SK-N-SH treated with all-trans-retinoic acid at 6 μM for 48 hours (cell line): ENCODE measurements around the gene TOPAZ1.

Source experiments
- ATAC-seq: fragments of 200-7000 bp; cut with Tn5 transposase; 3 replicates; pipeline ENCODE4 v1.9.1; 2020; ENCODE audit warnings: mild to moderate bottlenecking, moderate library complexity
- ARNTL ChIP-seq: fragments of 450-650 bp; formaldehyde crosslinking; IDR thresholded peaks from 2 replicates; pipeline ENCODE4 v1.5.0; 2020; ENCODE audit warnings: low read depth, mild to moderate bottlenecking, moderate library complexity, borderline replicate concordance
- BACH2 ChIP-seq: fragments of 250-450 bp; sonication (Bioruptor Pico); IDR thresholded peaks from 2 replicates; pipeline ENCODE4 v1.9.0; 2021; ENCODE audit warnings: mild to moderate bottlenecking, borderline replicate concordance
- CREB5 ChIP-seq: fragments of 250-450 bp; sonication (Bioruptor Pico); IDR thresholded peaks from 2 replicates; pipeline ENCODE4 v1.5.1; 2020; ENCODE audit warnings: low read depth, mild to moderate bottlenecking, moderate library complexity
- CSDC2 ChIP-seq: fragments of 250-450 bp; sonication (Bioruptor Pico); IDR thresholded peaks from 2 replicates; pipeline ENCODE4 v1.5.0; 2020; ENCODE audit warnings: mild to moderate bottlenecking, moderate library complexity
- ESRRG ChIP-seq: fragments of 250-450 bp; sonication (Bioruptor Pico); IDR thresholded peaks from 2 replicates; pipeline ENCODE4 v1.6.1; 2021; ENCODE audit warnings: mild to moderate bottlenecking
- ISL1 ChIP-seq: fragments of 250-450 bp; sonication (Bioruptor Pico); IDR thresholded peaks from 2 replicates; pipeline ENCODE4 v2.1.2; 2022; ENCODE audit warnings: mild to moderate bottlenecking, moderate library complexity
- OSR1 ChIP-seq: fragments of 250-450 bp; sonication (Bioruptor Pico); IDR thresholded peaks from 2 replicates; pipeline ENCODE4 v1.8.0; 2022; ENCODE audit warnings: moderate library complexity, mild to moderate bottlenecking, inconsistent platforms
- PATZ1 ChIP-seq: fragments of 250-450 bp; sonication (Bioruptor Pico); IDR thresholded peaks from 2 replicates; pipeline ENCODE4 v1.8.0; 2020; ENCODE audit warnings: mild to moderate bottlenecking, moderate library complexity, borderline replicate concordance
- PPARA ChIP-seq: fragments of 250-450 bp; sonication (Bioruptor Pico); IDR thresholded peaks from 2 replicates; pipeline ENCODE4 v1.5.0; 2020; ENCODE audit warnings: mild to moderate bottlenecking, borderline replicate concordance
- RARB ChIP-seq: fragments of 250-450 bp; sonication (Bioruptor Pico); IDR thresholded peaks from 2 replicates; pipeline ENCODE4 v1.8.0; 2021; ENCODE audit warnings: mild to moderate bottlenecking, moderate library complexity
- SNAI2 ChIP-seq: fragments of 250-450 bp; sonication (Bioruptor Pico); IDR thresholded peaks from 2 replicates; pipeline ENCODE4 v1.5.0; 2020; ENCODE audit warnings: mild to moderate bottlenecking, moderate library complexity
- TCF4 ChIP-seq: fragments of 250-450 bp; sonication (Bioruptor Pico); IDR thresholded peaks from 2 replicates; pipeline ENCODE4 v1.8.0; 2021; ENCODE audit warnings: mild to moderate bottlenecking, moderate library complexity, borderline replicate concordance
- TOX ChIP-seq: fragments of 250-450 bp; sonication (Bioruptor Pico); IDR thresholded peaks from 2 replicates; pipeline ENCODE4 v1.8.0; 2021; ENCODE audit warnings: mild to moderate bottlenecking, moderate library complexity, borderline replicate concordance
- ZC3H10 ChIP-seq: fragments of 250-450 bp; sonication (Bioruptor Pico); IDR thresholded peaks from 2 replicates; pipeline ENCODE4 v1.5.1; 2021; ENCODE audit warnings: mild to moderate bottlenecking, moderate library complexity
- ZFP3 ChIP-seq: fragments of 250-450 bp; sonication (Bioruptor Pico); IDR thresholded peaks from 2 replicates; pipeline ENCODE4 v1.5.0; 2020; ENCODE audit warnings: mild to moderate bottlenecking, moderate library complexity
- ZFP30 ChIP-seq: fragments of 450-650 bp; formaldehyde crosslinking; IDR thresholded peaks from 2 replicates; pipeline ENCODE4 v1.5.0; 2022; ENCODE audit warnings: mild to moderate bottlenecking, moderate library complexity
- ZNF565 ChIP-seq: fragments of 450-650 bp; formaldehyde crosslinking; conservative IDR thresholded peaks from 2 replicates; pipeline ENCODE4 v1.5.0; 2020; ENCODE audit warnings: low read depth, mild to moderate bottlenecking, moderate library complexity
- ZNF70 ChIP-seq: fragments of 450-650 bp; formaldehyde crosslinking; IDR thresholded peaks from 2 replicates; pipeline ENCODE4 v1.5.0; 2020; ENCODE audit warnings: mild to moderate bottlenecking, moderate library complexity
- ZNF8 ChIP-seq: fragments of 450-650 bp; formaldehyde crosslinking; IDR thresholded peaks from 2 replicates; pipeline ENCODE4 v1.5.0; 2020; ENCODE audit warnings: mild to moderate bottlenecking, moderate library complexity
- TF ChIP-seq, protein P1 (sequence below): fragments of 250-450 bp; sonication (Bioruptor Pico); IDR thresholded peaks from 2 replicates; pipeline ENCODE4 v1.5.1; 2021; ENCODE audit warnings: mild to moderate bottlenecking, moderate library complexity

TOPAZ1 gene

DNA sequence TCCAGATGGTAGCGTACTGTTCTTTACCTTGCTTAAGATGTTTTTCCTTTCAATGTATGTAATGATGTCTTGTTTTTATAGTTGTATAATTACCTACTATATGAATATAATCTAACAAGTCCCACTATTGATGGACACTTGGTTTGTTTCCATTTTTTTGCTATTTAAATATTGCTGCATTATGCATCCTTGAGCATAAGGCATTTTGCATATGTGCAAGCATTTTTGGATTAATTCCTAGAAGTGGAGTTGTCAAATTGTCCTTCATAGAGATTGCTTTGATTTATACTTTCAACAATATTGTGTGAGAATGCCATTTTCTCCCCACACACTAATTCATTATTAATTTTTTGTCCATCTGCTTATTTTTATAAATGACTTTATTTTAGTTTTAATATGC, 17.7 kb downstream of the TOPAZ1 start (continued):
- TF ChIP-seq ARNTL (CRISPR knock-in tag) (no peak), OSR1 (CRISPR knock-in tag) (no peak), ISL1 (no peak)

DNA sequence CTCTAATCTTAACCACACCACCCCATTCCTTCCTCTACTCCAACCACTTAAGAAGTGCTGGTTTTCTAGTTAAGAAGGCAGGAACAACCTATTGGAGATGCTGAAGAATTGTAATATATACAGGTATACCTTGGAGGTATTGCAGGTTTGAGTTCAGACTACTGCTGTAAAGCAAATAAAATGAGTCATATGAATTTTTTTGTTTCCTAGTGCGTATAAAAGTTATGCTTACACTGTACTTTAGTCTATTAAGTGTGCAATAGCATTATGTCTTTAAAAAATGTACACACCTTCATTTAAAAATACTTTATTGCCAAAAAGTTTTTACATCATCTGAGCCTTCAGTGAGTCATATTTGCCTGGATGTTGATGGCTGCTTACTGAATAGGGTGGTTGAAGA, 22.5 kb downstream of the TOPAZ1 start:
- no peak for ATAC-seq
- TF ChIP-seq RARB (CRISPR knock-in tag) = no peak
- no peak for TF ChIP-seq ZNF565 (CRISPR knock-in tag)
- no peak for TF ChIP-seq CSDC2 (CRISPR knock-in tag)
- no peak for TF ChIP-seq ZC3H10
- no peak for TF ChIP-seq ZNF8

DNA sequence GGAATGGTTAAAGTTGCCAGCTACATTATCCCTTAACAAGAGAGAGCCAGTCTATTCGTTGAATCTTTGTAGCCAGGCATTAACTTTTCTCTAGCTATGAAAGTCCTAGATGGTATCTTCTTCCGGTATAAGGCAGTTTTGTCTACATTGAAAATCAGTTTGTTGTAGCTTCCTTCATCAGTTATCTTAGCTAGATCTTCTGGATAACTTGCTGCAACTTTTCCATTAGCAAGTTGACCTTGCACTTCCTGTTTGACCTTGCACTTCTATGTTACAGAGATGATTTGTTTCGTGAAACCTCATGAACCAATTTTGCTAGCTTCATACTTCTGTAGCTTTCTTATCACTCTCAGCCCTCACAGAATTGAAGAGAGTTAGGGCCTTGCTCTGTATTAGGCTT, 24.1 kb downstream of the TOPAZ1 start:
- no peak for ATAC-seq
- no peak for TF ChIP-seq ISL1
- TF ChIP-seq TOX (CRISPR knock-in tag) = no peak
- TF ChIP-seq TCF4 (CRISPR knock-in tag) = no peak
- no peak for TF ChIP-seq PATZ1 (CRISPR knock-in tag)
- no peak for TF ChIP-seq ESRRG
- no peak for TF ChIP-seq RARB (CRISPR knock-in tag)
- TF ChIP-seq ZNF8 = no peak
- TF ChIP-seq PPARA (CRISPR knock-in tag) = no peak
- TF ChIP-seq ZNF565 (CRISPR knock-in tag) = no peak
- TF ChIP-seq, protein P1, sequence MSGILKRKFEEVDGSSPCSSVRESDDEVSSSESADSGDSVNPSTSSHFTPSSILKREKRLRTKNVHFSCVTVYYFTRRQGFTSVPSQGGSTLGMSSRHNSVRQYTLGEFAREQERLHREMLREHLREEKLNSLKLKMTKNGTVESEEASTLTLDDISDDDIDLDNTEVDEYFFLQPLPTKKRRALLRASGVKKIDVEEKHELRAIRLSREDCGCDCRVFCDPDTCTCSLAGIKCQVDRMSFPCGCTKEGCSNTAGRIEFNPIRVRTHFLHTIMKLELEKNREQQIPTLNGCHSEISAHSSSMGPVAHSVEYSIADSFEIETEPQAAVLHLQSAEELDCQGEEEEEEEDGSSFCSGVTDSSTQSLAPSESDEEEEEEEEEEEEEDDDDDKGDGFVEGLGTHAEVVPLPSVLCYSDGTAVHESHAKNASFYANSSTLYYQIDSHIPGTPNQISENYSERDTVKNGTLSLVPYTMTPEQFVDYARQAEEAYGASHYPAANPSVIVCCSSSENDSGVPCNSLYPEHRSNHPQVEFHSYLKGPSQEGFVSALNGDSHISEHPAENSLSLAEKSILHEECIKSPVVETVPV (CRISPR knock-in tag) = no peak
- no peak for TF ChIP-seq OSR1 (CRISPR knock-in tag)
- TF ChIP-seq ZFP30 (CRISPR knock-in tag) = no peak
- TF ChIP-seq CSDC2 (CRISPR knock-in tag) = no peak
- TF ChIP-seq CREB5 (CRISPR knock-in tag) = no peak
- TF ChIP-seq ZNF70 = no peak
- TF ChIP-seq, all 23 proteins: peak for 0

DNA sequence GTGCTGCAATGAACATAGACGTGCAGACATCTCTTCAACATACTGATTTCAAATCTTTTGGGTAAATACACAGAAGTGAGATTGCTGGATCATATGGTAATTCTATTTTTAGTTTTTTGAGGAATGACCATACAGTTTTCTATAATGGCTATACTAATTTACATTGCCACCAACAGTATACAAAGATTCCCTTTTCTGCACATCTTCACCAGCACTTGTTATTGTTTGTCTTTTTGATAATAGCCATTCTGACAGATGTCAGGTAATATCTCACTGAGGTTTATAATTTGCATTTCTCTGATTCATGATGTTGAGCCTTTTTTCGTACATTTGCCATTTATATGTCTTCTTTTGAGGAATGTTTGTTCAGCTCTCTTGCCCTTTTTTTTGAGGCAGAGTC, 30.5 kb downstream of the TOPAZ1 start:
- ATAC-seq = no peak
- TF ChIP-seq CSDC2 (CRISPR knock-in tag) (no peak), ZNF70 (no peak), PATZ1 (CRISPR knock-in tag) (no peak), ARNTL (CRISPR knock-in tag) (no peak), ISL1 (no peak), SNAI2 (CRISPR knock-in tag) (no peak)
- TF ChIP-seq, protein P1 (CRISPR knock-in tag) = no peak

- no peak for ATAC-seq
- TF ChIP-seq ARNTL (CRISPR knock-in tag) (no peak), ZFP3 (CRISPR knock-in tag) (no peak), ESRRG (no peak), ISL1 (no peak), OSR1 (CRISPR knock-in tag) (no peak), BACH2 (CRISPR knock-in tag) (no peak), TCF4 (CRISPR knock-in tag) (no peak), ZNF8 (no peak), PATZ1 (CRISPR knock-in tag) (no peak), RARB (CRISPR knock-in tag) (no peak)
- TF ChIP-seq, protein P1 (CRISPR knock-in tag) = no peak
These were observed 36.2 kb downstream of the TOPAZ1 start for GRCh38 chr3:44277925-44278324.
